Right cardiac atrium (tissue), 5 donors: ENCODE measurements around the gene GCH1. TPM values are rescaled to one million over a fixed set of nuclear protein-coding genes. Genes with fewer than 3 reads are reported as not detected.

Source experiments
- ATAC-seq, 2 donors: fragments of 200-7000 bp; cut with Tn5 transposase; one replicate each; pipeline versions ENCODE4 v1.8.0 to v1.9.1; 2020; ENCODE audit warnings: moderate library complexity in 2 of 2, mild to moderate bottlenecking in 1 of 2
- DNase-seq, 3 donors: peaks; one replicate each; pipeline ENCODE4 v3.0.0-alpha.2; 2020
- H3K27ac ChIP-seq: one replicate; pipeline ENCODE4 v1.5.1; 2013; ENCODE audit warnings: mild to moderate bottlenecking, low read length, control low read depth, moderate library complexity
- H3K27me3 ChIP-seq: one replicate; pipeline ENCODE4 v1.6.1; 2013; ENCODE audit not compliant: control insufficient read depth, insufficient read depth
- H3K4me1 ChIP-seq: one replicate; pipeline ENCODE4 v1.6.1; 2013; ENCODE audit warnings: low read length; ENCODE audit not compliant: control insufficient read depth, insufficient read depth
- H3K4me3 ChIP-seq: one replicate; pipeline ENCODE4 v1.5.1; 2013; ENCODE audit warnings: low read length, control low read depth
- H3K9me3 ChIP-seq: one replicate; pipeline ENCODE4 v1.6.1; 2013; ENCODE audit warnings: low read length; ENCODE audit not compliant: control insufficient read depth
- WGBS: extraction: QIAGEN DNeasy Blood & Tissue Kit; methylation state at CpG from one replicate; pipeline ENCODE4 v1.1.7; 2013; 5-methylcytosine and 5-hydroxymethylcytosine counted together
- intact Hi-C, 4 donors: fragments of 100-400 bp; cut with DNase I; formaldehyde crosslinking; loops; one replicate each; pipeline versions ENCODE4 v1.11.0 to v1.14.0; 2022 to 2023
- polyA plus RNA-seq: library from polyadenylated mRNA; stranded (reverse); fragments of 200-250 nt; gene quantifications from one replicate; pipeline ENCODE4 v1.2.3, GENCODE V29; 2013
- total RNA-seq, 4 donors: library from RNA; stranded (reverse); fragmentation: NEBNext Ultra II Directional; extraction: Animal tissue kit (Norgen Biotek cat#: 25700); gene quantifications; one replicate each; pipeline ENCODE4 v1.2.1, GENCODE V29; 2021
- donor health status: healthy with polysubstance abuse.
- donor health status: DM: no; HTN: yes; CAD: no.
- donor health status: DM: no; HTN: no; CAD: no.
- donor health status: DM: no; HTN: yes; CAD: no; lungs with severe emphysema.
- donor health status: DM: yes; HTN: yes; CAD: no.

GCH1 gene
- total and polyA plus RNA-seq, 5 donors, result 1.6 to 4.8 (median 2.2) TPM

- Histone ChIP-seq H3K4me1 (no peaks in the 10 kb centered on the region), H3K27me3 (no peaks in the 10 kb centered on the region), H3K27ac (no peak overlapping the region), H3K9me3 (no peaks in the 10 kb centered on the region), H3K4me3 (no peak overlapping the region)
- DNase-seq, result no peak
- no peak for ATAC-seq
- intact Hi-C loops, result no loop called here
- 91% methylated on average over 10 of the region's 10 CpGs for WGBS
Observed at GRCh38 chr14:54838931-54839512, 63.6 kb downstream of the GCH1 start.

GRCh38 chr14:54837508-54838149 lies 65.0 kb downstream of the GCH1 start:
- Histone ChIP-seq H3K9me3 (no peaks in the 10 kb centered on the region), H3K4me3 (no peak overlapping the region), H3K4me1 (no peaks in the 10 kb centered on the region), H3K27me3 (no peaks in the 10 kb centered on the region), H3K27ac (no peak overlapping the region)
- ATAC-seq (no peak), DNase-seq (no peak)
- WGBS, result 90% methylated on average over 2 of the region's 2 CpGs
- intact Hi-C loops, result no loop called here

- WGBS, result 44% methylated on average over 2 of the region's 2 CpGs
- Histone ChIP-seq H3K4me3 (no peak overlapping the region), H3K9me3 (no peaks in the 10 kb centered on the region), H3K27me3 (no peaks in the 10 kb centered on the region), H3K4me1 (no peaks in the 10 kb centered on the region), H3K27ac (no peak overlapping the region)
- ATAC-seq (no peak), DNase-seq (no peak)
- intact Hi-C loops, result no loop called here
Observed at GRCh38 chr14:54836231-54836630, 66.4 kb downstream of the GCH1 start.

- no peaks in the 10 kb centered on the region for H3K27me3 ChIP-seq
- H3K9me3 ChIP-seq, result no peaks in the 10 kb centered on the region
- ATAC-seq (no peak), DNase-seq (no peak)
- WGBS, result 83% methylated on average over 6 of the region's 6 CpGs
- no peaks in the 10 kb centered on the region for H3K4me1 ChIP-seq
- intact Hi-C loops, result no loop called here
- no peak overlapping the region for H3K4me3 ChIP-seq
- H3K27ac ChIP-seq, result no peak overlapping the region
Observed at GRCh38 chr14:54834727-54835126, 67.9 kb downstream of the GCH1 start.

GRCh38 chr14:54834081-54834480 lies 68.5 kb downstream of the GCH1 start:
- Histone ChIP-seq H3K27me3 (no peaks in the 10 kb centered on the region), H3K4me1 (no peaks in the 10 kb centered on the region), H3K27ac (no peak overlapping the region), H3K4me3 (no peak overlapping the region), H3K9me3 (no peaks in the 10 kb centered on the region)
- intact Hi-C loops, result no loop called here
- DNase-seq (no peak), ATAC-seq (no peak)

DNA sequence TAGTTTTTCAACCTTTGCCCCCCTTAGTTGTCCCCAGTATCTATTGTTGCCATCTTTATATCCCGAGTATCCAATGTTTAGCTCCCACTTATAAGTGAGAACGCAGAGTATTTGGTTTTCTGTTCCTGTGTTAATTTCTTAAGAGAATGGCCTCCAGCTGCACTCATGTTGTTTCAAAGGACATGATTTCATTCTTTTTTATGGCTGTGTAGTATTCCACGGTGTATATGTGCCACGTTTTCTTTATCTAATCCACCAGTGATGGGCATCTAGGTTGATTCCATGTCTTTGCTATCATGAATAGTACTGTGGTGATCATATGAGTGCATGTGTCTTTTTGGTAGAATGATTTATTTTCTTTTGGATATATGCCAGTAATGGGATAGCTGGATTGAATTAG lies 72.0 kb downstream of the GCH1 start:
- H3K27me3 ChIP-seq, result no peaks in the 10 kb centered on the region
- H3K4me3 ChIP-seq, result no peak overlapping the region
- intact Hi-C loops, result no loop called here
- H3K9me3 ChIP-seq, result no peaks in the 10 kb centered on the region
- 91% methylated on average over 4 of the region's 4 CpGs for WGBS
- H3K4me1 ChIP-seq, result no peaks in the 10 kb centered on the region
- DNase-seq, result no peak
- ATAC-seq, result no peak
- no peak overlapping the region for H3K27ac ChIP-seq

DNA sequence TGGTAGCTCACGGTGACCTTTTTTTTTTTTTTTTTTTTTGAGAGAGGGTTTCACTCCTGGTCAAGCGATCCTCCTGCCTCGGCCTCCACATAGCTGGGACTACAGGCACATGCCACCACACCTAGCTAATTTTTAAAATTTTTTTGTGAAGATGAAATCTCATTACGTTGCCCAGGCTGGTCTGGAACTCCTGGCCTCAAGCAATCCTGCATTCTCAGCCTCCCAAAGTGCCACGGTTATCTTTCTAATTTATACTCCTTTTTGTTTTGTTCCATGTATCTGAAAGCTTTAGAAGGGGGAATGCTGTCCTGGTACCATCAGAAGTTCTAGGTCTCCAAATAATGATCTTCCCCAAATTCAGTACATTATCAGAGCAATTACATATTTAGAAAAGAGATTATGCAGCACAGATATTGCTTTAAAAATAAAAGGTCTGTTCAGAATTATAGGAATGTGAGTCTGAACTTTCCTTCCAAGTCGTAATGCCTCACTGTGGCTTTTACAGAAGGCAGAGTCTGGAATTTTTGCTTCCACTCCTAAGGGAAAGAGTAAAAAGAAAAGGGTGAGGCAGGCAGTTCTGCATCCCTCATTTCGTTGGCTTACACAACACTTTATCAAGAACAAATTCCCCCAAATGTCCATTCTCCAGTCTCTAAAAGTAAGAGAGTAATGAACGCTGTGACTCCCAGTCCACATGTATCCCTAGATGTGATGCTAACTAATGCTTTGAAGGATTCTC lies 73.0 kb downstream of the GCH1 start:
- Histone ChIP-seq H3K9me3 (no peaks in the 10 kb centered on the region), H3K27me3 (no peaks in the 10 kb centered on the region), H3K27ac (no peak overlapping the region), H3K4me3 (no peak overlapping the region), H3K4me1 (no peaks in the 10 kb centered on the region)
- DNase-seq (no peak), ATAC-seq (no peak)
- intact Hi-C loops, result no loop called here
- WGBS, result 70% methylated on average over 8 of the region's 8 CpGs

GRCh38 chr14:54828037-54828436 lies 74.6 kb downstream of the GCH1 start:
- 91% methylated on average over 1 of the region's 1 CpG for WGBS
- H3K27me3 ChIP-seq, result no peaks in the 10 kb centered on the region
- no peaks in the 10 kb centered on the region for H3K9me3 ChIP-seq
- H3K4me3 ChIP-seq, result no peak overlapping the region
- H3K27ac ChIP-seq, result no peak overlapping the region
- no peak for ATAC-seq
- H3K4me1 ChIP-seq, result no peaks in the 10 kb centered on the region
- DNase-seq, result no peak
- intact Hi-C loops, result no loop called here

- Histone ChIP-seq H3K4me3 (no peak overlapping the region), H3K9me3 (no peaks in the 10 kb centered on the region), H3K27me3 (no peaks in the 10 kb centered on the region), H3K27ac (no peak overlapping the region), H3K4me1 (no peaks in the 10 kb centered on the region)
- intact Hi-C loops, result no loop called here
- DNase-seq (no peak), ATAC-seq (no peak)
- WGBS, result 93% methylated on average over 2 of the region's 2 CpGs
Observed at GRCh38 chr14:54823757-54824549, 78.7 kb downstream of the GCH1 start.

DNA sequence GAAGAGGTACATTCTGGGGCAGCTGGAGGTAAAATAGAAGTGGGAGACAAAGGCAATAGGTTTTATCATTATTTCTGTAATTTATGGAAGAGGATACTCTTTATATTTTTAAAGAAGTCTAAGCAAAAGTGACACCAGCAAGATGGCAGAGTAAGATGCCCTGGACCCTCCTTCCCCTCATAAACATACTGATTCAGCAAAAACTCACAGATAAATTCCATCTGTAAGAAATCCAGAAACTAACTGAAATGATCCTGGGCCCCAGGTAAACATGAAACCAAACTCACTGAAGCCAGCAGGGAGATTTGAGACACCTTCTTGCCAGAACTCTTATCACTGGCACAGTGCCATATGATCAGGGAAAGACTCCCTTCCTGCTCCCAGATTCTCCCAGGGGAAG lies 79.9 kb downstream of the GCH1 start:
- Histone ChIP-seq H3K27me3 (no peaks in the 10 kb centered on the region), H3K4me3 (no peak overlapping the region), H3K9me3 (no peaks in the 10 kb centered on the region), H3K27ac (no peak overlapping the region), H3K4me1 (no peaks in the 10 kb centered on the region)
- intact Hi-C loops, result no loop called here
- no peak for DNase-seq
- no peak for ATAC-seq
